Transverse colon (tissue), 4 donors: ENCODE results near the gene BCAR3.

Experiments
- POLR2AphosphoS5 ChIP-seq, 3 donors: sonication (generic); formaldehyde crosslinking; IDR thresholded peaks; one replicate each; pipeline ENCODE4 v1.6.1; 2016; ENCODE audit warnings: antibody characterized with exemption in 3 of 3
- TF ChIP-seq, protein P1 (sequence below), 5 experiments: fragments of 200-600 bp in 3 of 5; fragments of 450-650 bp in 2 of 5; sonication (generic) in 3 of 5; IDR thresholded peaks; 1 replicate in 2 of 5; 2 replicates in 3 of 5; pipeline ENCODE4 v1.5.1; 2016 to 2017; ENCODE audit warnings: antibody characterized with exemption in 5 of 5, inconsistent platforms in 3 of 5, mild to moderate bottlenecking in 2 of 5, moderate library complexity in 1 of 5

DNA sequence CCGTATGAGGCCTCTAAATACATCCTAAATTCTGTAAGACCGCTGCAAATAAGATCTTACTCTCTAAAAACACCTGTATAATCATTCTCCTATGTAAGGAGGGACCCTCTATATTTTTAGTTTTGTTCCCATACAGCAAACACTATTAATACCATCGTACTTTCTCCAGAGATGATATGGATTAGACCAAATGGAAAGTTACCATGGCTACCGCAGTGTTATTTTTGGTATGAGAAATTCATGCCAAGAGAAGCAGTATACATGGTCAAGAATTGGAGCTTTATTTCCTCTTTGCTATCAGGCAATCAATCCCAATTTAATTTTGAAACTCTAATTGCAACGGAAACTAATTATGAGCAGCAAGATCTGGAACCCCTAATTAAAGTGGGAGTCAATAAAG lies 70.0 kb downstream of the BCAR3 start:
- TF ChIP-seq, protein P1, sequence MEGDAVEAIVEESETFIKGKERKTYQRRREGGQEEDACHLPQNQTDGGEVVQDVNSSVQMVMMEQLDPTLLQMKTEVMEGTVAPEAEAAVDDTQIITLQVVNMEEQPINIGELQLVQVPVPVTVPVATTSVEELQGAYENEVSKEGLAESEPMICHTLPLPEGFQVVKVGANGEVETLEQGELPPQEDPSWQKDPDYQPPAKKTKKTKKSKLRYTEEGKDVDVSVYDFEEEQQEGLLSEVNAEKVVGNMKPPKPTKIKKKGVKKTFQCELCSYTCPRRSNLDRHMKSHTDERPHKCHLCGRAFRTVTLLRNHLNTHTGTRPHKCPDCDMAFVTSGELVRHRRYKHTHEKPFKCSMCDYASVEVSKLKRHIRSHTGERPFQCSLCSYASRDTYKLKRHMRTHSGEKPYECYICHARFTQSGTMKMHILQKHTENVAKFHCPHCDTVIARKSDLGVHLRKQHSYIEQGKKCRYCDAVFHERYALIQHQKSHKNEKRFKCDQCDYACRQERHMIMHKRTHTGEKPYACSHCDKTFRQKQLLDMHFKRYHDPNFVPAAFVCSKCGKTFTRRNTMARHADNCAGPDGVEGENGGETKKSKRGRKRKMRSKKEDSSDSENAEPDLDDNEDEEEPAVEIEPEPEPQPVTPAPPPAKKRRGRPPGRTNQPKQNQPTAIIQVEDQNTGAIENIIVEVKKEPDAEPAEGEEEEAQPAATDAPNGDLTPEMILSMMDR (IDR thresholded peaks at IDR 0.05), result no peak
- TF ChIP-seq POLR2AphosphoS5 (IDR thresholded peaks at IDR 0.05), result no peak
